WTC11 (cell line): Measurements from ENCODE around the gene CTAG1B.
"Not testable (repeated sequence)": the region's sequence is repeated elsewhere in the genome, so short reads cannot be mapped to it uniquely, and the experiment has no call there.

Source experiments
- JAZF1 ChIP-seq: fragments of 250-450 bp; sonication (Bioruptor Pico); IDR thresholded peaks from 2 replicates; pipeline ENCODE4 v1.9.0; 2021; ENCODE audit warnings: moderate library complexity, mild to moderate bottlenecking, inconsistent platforms
- TF ChIP-seq, protein P1 (sequence below): fragments of 200-600 bp; IDR thresholded peaks from 2 replicates; pipeline ENCODE4 v1.8.0; 2022; ENCODE audit warnings: antibody characterized with exemption

DNA sequence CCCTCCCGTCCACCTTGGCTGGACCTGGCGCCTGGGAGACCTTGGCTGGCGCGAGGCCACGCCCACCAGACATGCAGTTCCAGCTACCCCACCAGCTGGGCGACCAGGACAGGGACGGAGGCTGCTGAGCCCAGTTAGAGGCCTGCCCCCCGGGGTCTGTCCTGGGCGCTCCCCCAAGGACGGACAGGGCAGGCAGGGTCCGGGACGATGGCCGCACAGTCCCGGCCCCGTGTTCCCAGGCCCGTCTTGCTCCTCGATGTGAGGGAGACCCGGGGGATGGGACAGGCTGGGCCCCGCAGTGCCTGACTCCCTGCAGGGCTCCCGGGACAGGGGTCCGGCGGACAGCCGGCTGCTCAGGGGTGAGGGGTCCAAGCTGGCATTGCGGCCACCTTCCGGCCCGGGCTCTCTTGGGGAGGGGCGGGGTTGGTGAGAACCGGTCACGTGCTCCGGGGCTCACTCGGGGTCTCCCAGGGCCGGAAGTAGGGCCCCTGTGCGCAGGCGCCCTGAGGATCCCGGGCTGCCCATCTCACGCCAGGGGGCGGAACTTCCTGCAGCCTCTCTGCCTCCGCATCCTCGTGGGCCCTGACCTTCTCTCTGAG, 34.4 kb downstream of the CTAG1B start, which contains the start of gene CTAG1A:
- TF ChIP-seq, protein P1, sequence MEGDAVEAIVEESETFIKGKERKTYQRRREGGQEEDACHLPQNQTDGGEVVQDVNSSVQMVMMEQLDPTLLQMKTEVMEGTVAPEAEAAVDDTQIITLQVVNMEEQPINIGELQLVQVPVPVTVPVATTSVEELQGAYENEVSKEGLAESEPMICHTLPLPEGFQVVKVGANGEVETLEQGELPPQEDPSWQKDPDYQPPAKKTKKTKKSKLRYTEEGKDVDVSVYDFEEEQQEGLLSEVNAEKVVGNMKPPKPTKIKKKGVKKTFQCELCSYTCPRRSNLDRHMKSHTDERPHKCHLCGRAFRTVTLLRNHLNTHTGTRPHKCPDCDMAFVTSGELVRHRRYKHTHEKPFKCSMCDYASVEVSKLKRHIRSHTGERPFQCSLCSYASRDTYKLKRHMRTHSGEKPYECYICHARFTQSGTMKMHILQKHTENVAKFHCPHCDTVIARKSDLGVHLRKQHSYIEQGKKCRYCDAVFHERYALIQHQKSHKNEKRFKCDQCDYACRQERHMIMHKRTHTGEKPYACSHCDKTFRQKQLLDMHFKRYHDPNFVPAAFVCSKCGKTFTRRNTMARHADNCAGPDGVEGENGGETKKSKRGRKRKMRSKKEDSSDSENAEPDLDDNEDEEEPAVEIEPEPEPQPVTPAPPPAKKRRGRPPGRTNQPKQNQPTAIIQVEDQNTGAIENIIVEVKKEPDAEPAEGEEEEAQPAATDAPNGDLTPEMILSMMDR, result not testable (repeated sequence)
- TF ChIP-seq JAZF1 (CRISPR knock-in tag), result not testable (repeated sequence)
